ENCODE measurements around the gene TCFL5. TPM values are rescaled to one million over a fixed set of nuclear protein-coding genes. Genes with fewer than 3 reads are reported as not detected.

The TCFL5 gene
- total and polyA plus RNA-seq, 10 donors: 4.1 to 8.8 (median 6.3) TPM

DNA sequence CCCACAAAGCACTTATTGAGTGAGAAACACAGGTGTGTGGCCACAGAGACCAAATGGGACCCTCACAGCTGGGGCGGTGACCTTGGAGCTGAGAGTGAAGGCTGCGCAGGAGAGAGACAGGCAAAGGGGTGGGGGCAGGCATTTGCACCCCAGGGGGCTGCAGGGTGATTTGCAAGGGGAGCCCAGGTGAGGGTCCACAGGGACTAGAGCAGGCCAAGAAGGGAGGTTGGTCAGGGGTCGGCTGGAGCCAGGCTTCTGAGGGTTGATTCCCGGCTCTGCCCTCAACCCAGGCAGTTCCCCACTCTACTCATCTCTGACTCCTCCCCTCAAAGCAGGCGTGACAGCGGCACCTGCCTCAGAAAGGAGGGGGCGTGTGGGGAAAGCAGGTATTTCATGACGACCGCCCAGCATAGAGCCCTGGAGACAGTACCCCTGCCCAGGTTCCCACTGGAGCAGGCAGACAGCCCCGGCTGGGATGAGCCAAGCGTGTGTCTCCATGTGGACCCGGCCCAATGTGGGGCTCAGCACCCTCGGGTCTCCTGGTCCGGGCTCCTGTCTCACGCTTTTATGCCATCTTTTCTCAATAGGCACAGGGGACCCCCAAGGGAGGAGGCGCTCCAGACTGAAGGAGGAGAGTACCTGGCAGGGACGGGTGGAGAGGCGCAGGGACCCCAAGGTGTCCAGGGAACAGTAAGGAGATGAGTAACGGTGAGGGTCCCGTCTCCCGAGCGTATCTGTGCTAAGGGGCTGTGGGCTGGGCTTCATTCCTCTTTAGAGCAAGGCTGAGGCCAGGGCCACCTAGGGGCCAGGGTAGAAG is 68.5 kb downstream of the TCFL5 start:
- TF ChIP-seq, protein P1, sequence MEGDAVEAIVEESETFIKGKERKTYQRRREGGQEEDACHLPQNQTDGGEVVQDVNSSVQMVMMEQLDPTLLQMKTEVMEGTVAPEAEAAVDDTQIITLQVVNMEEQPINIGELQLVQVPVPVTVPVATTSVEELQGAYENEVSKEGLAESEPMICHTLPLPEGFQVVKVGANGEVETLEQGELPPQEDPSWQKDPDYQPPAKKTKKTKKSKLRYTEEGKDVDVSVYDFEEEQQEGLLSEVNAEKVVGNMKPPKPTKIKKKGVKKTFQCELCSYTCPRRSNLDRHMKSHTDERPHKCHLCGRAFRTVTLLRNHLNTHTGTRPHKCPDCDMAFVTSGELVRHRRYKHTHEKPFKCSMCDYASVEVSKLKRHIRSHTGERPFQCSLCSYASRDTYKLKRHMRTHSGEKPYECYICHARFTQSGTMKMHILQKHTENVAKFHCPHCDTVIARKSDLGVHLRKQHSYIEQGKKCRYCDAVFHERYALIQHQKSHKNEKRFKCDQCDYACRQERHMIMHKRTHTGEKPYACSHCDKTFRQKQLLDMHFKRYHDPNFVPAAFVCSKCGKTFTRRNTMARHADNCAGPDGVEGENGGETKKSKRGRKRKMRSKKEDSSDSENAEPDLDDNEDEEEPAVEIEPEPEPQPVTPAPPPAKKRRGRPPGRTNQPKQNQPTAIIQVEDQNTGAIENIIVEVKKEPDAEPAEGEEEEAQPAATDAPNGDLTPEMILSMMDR (IDR thresholded peaks at IDR 0.05 in 8 of 11, conservative IDR thresholded peaks at IDR 0.05 in 3 of 11): no peak
- TF ChIP-seq POLR2AphosphoS5 (IDR thresholded peaks at IDR 0.05) (no peak), POLR2A (IDR thresholded peaks at IDR 0.05) (no peak)
- peak; percentile 89 for DNase-seq
- Histone ChIP-seq H3K9me3 (no peaks in the 10 kb centered on the region), H3K27me3 (replicated peaks in 1 of 7) (no peaks in the 10 kb centered on the region), H3K36me3 (peaks cover 0 to 7% (median 3%) of the 10 kb centered on the region in 6 donors), H3K4me1 (peaks cover 5 to 62% (median 41%) of the 10 kb centered on the region in 6 donors), H3K27ac (peak overlapping the region; percentile 89 to 98 (median 94)), H3K4me3 (peak overlapping the region in 2 of 8 donors; percentile 23 to 73)
- WGBS, 5 donors: 84 to 87% (median 86%) methylated on average over 20 to 22 of the region's 22 CpGs
- intact Hi-C loops (cut with DNase I; ENCODE audit: low total_unique reads): loop anchor here (5.0 kb wide), 2 partner anchors 126 to 291 kb away; no protein-coding TSS in a partner anchor

DNA sequence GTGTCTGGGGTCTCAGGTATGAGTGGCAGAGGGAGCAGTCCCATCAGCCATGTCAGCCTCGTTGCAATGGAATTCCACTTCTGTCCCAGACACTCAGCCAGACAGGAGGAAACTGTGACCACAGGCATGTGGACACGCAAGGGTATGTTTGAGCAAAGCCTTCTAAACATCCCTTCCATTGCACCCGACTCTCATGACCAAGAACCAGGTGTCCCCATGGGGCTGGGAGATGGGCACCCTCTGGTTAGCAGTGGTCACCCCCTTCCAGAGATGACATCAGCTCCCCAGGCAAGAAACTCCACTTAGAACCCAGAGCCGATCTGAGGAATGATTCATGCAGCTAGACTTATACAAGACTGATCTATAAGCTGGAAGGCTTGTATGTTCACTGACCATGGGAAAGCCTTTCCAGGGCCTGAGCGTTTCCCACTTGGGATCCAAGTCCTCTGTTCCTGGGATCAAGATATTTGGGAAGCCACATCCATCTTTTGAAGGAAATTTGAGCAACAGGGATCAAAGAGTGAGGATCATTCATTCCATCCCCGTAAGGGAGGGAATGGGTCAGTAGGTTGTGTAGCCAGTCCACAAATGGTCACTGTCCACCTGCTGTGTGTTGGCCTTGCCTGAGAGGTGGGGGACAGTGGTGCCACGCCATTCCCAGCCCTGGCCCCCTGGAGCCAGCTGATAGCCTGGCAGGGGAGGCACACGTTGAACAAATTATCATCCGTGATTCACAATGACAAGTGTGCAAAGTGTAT is 69.3 kb downstream of the TCFL5 start:
- no peak for TF ChIP-seq POLR2AphosphoS5 (IDR thresholded peaks at IDR 0.05)
- no peak for TF ChIP-seq POLR2A (IDR thresholded peaks at IDR 0.05)
- TF ChIP-seq, protein P1 (IDR thresholded peaks at IDR 0.05 in 8 of 11, conservative IDR thresholded peaks at IDR 0.05 in 3 of 11): no peak
- Histone ChIP-seq H3K9me3 (no peaks in the 10 kb centered on the region), H3K4me3 (no peak overlapping the region), H3K36me3 (no peaks in the 10 kb centered on the region), H3K27me3 (replicated peaks in 1 of 7) (no peaks in the 10 kb centered on the region), H3K27ac (peak overlapping the region in 3 of 8 donors; percentile 92 to 98 (median 94)), H3K4me1 (peaks cover 3 to 54% (median 35%) of the 10 kb centered on the region in 6 donors)
- intact Hi-C loops (cut with DNase I; ENCODE audit: low total_unique reads): loop anchor here (5.0 kb wide), 2 partner anchors 125 to 290 kb away; no protein-coding TSS in a partner anchor
- DNase-seq: no peak
- WGBS, 5 donors: 72 to 87% (median 75%) methylated on average over 8 to 9 of the region's 9 CpGs

DNA sequence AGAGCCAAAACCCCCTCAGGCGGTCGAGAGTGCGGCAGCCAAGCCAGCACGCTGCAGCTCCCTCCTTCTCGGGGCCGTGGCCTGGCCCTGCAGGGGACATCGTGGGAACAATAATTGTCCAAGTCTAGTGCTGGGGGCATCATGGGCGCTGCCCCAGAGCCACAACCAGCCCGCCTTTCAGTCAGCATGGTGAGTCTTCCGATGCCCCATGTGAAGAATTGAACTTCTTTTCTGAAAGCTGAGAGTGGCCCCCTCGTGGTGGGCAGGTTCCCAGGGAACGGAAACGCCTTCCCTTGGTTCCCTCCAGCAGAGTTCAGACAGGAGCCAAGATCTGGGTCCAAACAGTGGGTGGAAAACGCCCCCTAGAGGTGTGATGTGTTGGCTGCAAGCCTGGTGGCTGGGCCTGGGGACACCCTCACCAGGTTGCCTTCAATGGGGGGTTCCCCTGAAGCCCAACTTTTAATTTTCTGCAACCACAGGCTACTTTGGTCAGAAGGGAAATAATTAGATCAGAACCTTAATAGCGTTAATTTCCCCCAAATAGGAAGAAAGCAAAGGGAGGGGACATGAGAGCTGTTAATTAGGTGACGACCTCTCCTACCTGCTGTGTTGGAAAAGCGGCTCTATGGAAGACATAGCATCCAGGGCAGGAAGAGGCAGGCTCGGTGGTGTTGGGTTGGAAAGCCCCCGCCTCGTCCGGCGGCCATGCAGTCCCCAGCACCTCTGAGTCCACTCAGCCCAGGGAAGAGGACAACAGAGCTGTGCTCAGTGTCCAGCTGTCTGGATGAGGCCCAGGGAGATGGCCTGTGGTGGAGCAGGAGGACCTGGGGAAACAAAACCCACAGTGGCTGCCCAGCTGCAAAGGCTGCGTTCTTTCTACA is 70.1 kb downstream of the TCFL5 start:
- peak overlapping the region in 2 of 8 donors; percentile 10 to 98 for H3K27ac ChIP-seq
- WGBS, 5 donors: 35 to 42% (median 38%) methylated on average over 19 to 23 of the region's 23 CpGs
- H3K36me3 ChIP-seq: no peaks in the 10 kb centered on the region
- TF ChIP-seq POLR2A (IDR thresholded peaks at IDR 0.05): no peak
- TF ChIP-seq POLR2AphosphoS5 (IDR thresholded peaks at IDR 0.05): peak in 2 of 3 donors; percentile 35 to 40
- TF ChIP-seq, protein P1 (IDR thresholded peaks at IDR 0.05 in 8 of 11, conservative IDR thresholded peaks at IDR 0.05 in 3 of 11): peak; percentile 79 to 96 (median 90)
- H3K27me3 ChIP-seq (replicated peaks in 1 of 7): no peaks in the 10 kb centered on the region
- intact Hi-C loops (cut with DNase I; ENCODE audit: low total_unique reads): loop anchor here (5.0 kb wide), 2 partner anchors 124 to 289 kb away; no protein-coding TSS in a partner anchor
- peaks cover 0 to 48% (median 30%) of the 10 kb centered on the region in 6 donors for H3K4me1 ChIP-seq
- H3K4me3 ChIP-seq: no peak overlapping the region
- peak; percentile 90 for DNase-seq
- no peaks in the 10 kb centered on the region for H3K9me3 ChIP-seq

Small RNA genes within 50 kb of the gene (small RNA-seq; reads per million reads assigned to genes)
- gene DPH3P1: 0 reads per million in 4 donors

Other genes with a start within 250 kb of the TCFL5 start
- gene SLCO4A1, start 219.3 kb downstream of the TCFL5 start, total RNA-seq: 10 to 100 TPM in 2 of 7 donors, 1 to 10 TPM in 5; 2.9 to 16.3 (median 7.1) TPM
- 1 to 10 TPM; 4.7 to 7.7 (median 5.9) TPM for gene SLCO4A1, start 219.3 kb downstream of the TCFL5 start, polyA plus RNA-seq
- gene NTSR1, start 153.0 kb downstream of the TCFL5 start, total RNA-seq: 1 to 10 TPM in 3 of 7 donors, under 1 TPM in 4; 0.51 to 5.7 (median 0.92) TPM
- gene NTSR1, start 153.0 kb downstream of the TCFL5 start, polyA plus RNA-seq: under 1 TPM; 0.14 to 0.30 (median 0.26) TPM
- gene MRGBP, start 65.3 kb downstream of the TCFL5 start, total RNA-seq: 10 to 100 TPM in 4 of 7 donors, 1 to 10 TPM in 3; 8.5 to 15.7 (median 12.0) TPM
- gene MRGBP, start 65.3 kb downstream of the TCFL5 start, polyA plus RNA-seq: 10 to 100 TPM; 10.6 to 13.1 (median 12.6) TPM
- gene OGFR, start 57.0 kb downstream of the TCFL5 start, total RNA-seq: 10 to 100 TPM; 69.8 to 91.0 (median 78.2) TPM
- 100 to 1,000 TPM in 1 of 3 donors, 10 to 100 TPM in 2; 46.0 to 127 (median 66.9) TPM for gene OGFR, start 57.0 kb downstream of the TCFL5 start, polyA plus RNA-seq
- gene COL9A3, start 44.8 kb downstream of the TCFL5 start, total RNA-seq: 10 to 100 TPM in 3 of 7 donors, 1 to 10 TPM in 4; 1.2 to 16.7 (median 6.8) TPM
- gene COL9A3, start 44.8 kb downstream of the TCFL5 start, polyA plus RNA-seq: 10 to 100 TPM; 10.9 to 14.7 (median 13.1) TPM
- gene DIDO1, start 64.7 kb upstream of the TCFL5 start, total RNA-seq: 10 to 100 TPM; 61.2 to 79.6 (median 76.0) TPM
- 10 to 100 TPM; 17.4 to 23.2 (median 17.8) TPM for gene DIDO1, start 64.7 kb upstream of the TCFL5 start, polyA plus RNA-seq
- 10 to 100 TPM; 26.5 to 33.3 (median 29.6) TPM for gene GID8, start 76.3 kb upstream of the TCFL5 start, total RNA-seq
- gene GID8, start 76.3 kb upstream of the TCFL5 start, polyA plus RNA-seq: 10 to 100 TPM in 2 of 3 donors, 1 to 10 TPM in 1; 9.7 to 12.9 (median 12.0) TPM
- 10 to 100 TPM; 18.8 to 41.9 (median 31.4) TPM for gene SLC17A9, start 90.9 kb upstream of the TCFL5 start, total RNA-seq
- gene SLC17A9, start 90.9 kb upstream of the TCFL5 start, polyA plus RNA-seq: 10 to 100 TPM; 34.4 to 95.3 (median 41.5) TPM
- gene BHLHE23, start 145.1 kb upstream of the TCFL5 start, total RNA-seq: not detected
- not detected for gene BHLHE23, start 145.1 kb upstream of the TCFL5 start, polyA plus RNA-seq

Data from spleen (tissue), 11 donors.